Stimulated activated CD8-positive, alpha-beta memory T cell treated with anti-CD3 and anti-CD28 coated beads, Interleukin-15, amount 100 ng/mL, for 1 hour (primary cell): ENCODE data around the gene SERPINA12.

Experiments
- DNase-seq: peaks from one replicate; pipeline ENCODE4 v3.0.0-alpha.2; 2020; ENCODE audit warnings: low read depth

The SERPINA12 gene, protein sequence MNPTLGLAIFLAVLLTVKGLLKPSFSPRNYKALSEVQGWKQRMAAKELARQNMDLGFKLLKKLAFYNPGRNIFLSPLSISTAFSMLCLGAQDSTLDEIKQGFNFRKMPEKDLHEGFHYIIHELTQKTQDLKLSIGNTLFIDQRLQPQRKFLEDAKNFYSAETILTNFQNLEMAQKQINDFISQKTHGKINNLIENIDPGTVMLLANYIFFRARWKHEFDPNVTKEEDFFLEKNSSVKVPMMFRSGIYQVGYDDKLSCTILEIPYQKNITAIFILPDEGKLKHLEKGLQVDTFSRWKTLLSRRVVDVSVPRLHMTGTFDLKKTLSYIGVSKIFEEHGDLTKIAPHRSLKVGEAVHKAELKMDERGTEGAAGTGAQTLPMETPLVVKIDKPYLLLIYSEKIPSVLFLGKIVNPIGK

DNA sequence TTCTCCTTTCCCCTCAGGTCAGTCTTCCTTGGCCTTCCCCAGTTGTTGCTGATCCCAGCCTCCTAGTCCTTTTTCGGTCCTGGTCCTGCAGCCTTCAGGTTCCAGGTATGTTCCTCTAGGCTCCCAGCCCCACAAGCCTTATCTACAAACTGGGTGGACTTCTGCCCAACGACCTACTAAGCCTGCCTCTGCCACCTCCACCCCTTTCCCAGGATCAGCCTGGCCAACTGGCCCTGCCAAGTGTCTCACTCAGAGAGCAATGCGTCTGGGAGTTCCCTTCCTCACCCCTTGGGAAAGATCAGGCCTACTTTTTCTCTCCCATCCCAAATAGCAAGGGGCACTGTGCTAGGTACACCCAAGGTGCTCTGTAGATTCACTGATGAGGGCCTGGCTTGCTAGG is at the start of gene SERPINA12:
TSS of gene SERPINA12 (minus strand) at position 114 of the 400 bp plus-strand sequence. CDS start 11,072 bp downstream, outside the sequence.
- DNase-seq, result no peak

GRCh38 chr14:94558842-94559241 is 49.6 kb upstream of the SERPINA12 start:
- no peak for DNase-seq

DNA sequence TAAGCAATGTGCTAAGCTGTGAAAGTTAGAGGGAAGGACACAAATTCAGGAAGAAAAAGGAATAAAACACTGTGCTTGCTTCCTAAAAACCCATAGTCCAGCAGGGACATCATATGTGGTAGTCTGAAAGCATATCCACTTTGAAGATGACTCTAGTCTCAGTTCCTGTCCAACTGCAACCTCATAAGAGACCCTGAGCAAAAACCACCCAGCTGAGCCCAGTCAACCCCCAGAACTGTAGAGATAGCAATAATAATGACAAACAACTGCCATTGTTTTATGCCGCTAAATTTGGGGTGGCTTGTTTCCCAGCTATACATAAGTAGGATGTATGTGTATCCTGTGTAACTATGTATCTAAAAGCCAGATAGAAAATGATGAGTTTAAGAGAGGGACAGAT is 48.1 kb upstream of the SERPINA12 start:
- DNase-seq, result no peak

DNA sequence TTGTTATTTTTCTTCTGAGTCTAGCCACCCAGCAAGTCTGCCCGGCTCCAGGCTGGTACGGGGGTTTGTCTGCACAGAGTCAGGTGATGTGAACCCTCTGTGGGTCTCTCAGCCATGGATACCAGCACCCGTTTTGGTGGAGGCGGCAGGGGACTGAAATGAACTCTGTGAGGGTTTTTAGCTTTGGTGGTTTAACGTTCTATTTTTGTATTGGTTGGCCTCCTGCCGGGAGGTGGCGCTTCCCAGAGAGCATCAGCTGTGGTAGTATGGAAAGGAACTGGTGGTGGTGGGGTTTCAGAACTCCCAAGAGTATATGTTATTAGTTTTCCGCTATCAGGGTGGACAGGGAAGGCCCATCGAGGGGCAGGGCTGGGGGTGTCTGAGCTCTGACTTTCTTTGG is 46.7 kb upstream of the SERPINA12 start:
- DNase-seq, result no peak

DNA sequence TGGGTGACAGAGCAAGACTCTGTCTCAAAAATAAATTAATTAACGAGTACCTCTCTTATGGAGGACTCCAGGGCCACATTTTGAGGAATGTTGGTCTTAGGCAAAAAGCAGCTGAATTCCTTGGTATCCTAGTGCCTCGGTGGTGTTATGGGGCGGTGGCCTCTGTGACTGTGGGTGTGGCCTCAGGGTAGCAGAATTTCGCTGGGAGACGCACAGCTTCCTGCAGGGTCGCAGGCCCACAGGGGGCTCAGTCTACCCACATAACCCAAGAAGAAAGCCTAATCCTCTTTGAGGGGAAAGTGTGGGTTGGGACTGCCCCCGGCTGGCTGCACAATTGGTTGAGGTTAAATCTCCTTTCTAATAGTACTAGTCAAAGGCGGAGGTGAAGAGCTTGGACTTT is 40.8 kb upstream of the SERPINA12 start:
- no peak for DNase-seq

GRCh38 chr14:94548999-94549985 is 40.0 kb upstream of the SERPINA12 start:
- peak; percentile 24 for DNase-seq

GRCh38 chr14:94548131-94548998 is 39.1 kb upstream of the SERPINA12 start:
- DNase-seq, result no peak

DNA sequence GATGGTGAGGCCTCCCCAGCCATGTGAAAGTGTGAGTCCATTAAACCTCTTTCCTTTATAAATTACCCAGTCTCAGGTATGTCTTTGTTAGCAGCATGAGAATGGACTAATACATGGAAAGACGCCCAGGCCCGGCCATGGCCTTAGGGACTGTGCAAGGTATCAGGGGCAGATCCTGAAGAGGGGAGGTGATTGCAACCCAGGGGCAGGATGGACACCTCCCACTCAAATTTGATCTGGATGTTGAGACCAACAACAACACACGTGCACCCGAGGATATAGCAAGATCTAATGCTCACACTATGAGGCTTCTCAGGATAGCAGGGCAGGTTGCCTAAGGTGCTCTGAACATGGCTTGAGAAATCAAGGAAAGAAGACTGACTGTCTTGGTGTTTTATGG is 38.5 kb upstream of the SERPINA12 start:
- DNase-seq, result no peak

- no peak for DNase-seq
These were observed 37.9 kb upstream of the SERPINA12 start for GRCh38 chr14:94547151-94547680.

- no peak for DNase-seq
These were observed 36.0 kb upstream of the SERPINA12 start for GRCh38 chr14:94545131-94545841.

DNA sequence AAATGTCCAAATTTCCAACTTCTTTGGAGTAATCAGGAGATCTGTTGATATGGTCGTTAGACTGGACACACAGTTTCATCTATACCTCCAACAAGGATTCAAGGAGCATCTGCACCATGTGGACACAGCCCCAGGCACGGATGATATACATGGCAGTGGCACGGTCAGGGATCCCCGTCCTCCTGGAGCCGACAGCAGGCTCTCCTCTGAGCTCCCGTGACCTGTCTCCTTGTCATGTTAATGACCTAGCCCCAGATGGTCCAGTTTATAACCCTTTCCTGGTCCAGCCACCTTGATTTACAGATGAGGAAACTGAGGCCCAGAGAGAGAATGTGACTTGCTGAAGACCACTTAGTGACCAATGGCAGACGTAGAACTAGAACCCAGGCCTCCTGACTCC is 35.5 kb upstream of the SERPINA12 start:
- DNase-seq, result no peak

DNA sequence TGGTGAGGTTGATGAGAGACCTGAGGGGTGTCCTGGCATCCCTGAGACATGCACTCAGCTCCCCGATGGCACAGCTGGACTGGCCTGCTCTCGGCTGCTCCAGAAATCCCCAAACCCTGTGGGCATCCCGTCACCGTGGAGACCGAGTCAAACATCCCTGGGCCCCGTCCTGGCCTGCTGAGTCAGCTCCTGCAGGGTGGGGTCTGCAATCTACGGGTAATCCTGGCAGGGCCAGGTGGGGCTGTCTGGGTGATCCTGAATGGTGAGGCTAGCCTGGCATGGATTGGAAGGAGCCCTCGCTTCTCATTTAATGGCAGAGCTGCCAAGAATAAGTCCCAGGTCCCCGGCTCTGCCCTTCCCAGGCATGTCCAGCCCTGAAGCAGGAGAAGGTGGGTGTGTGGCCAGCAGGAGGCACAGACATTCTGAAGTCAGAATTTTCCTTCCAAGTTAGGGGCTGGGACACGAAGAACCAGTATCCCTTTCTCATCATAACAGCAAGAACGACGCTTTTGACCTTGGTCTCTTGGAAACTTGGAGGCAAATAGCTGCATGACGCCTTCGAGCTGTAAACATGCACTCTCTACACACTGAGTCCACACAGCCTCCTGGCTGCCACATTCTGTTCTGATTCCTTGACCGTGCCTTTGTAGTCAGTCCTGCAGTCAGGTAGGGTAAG is 34.3 kb upstream of the SERPINA12 start:
- no peak for DNase-seq

DNA sequence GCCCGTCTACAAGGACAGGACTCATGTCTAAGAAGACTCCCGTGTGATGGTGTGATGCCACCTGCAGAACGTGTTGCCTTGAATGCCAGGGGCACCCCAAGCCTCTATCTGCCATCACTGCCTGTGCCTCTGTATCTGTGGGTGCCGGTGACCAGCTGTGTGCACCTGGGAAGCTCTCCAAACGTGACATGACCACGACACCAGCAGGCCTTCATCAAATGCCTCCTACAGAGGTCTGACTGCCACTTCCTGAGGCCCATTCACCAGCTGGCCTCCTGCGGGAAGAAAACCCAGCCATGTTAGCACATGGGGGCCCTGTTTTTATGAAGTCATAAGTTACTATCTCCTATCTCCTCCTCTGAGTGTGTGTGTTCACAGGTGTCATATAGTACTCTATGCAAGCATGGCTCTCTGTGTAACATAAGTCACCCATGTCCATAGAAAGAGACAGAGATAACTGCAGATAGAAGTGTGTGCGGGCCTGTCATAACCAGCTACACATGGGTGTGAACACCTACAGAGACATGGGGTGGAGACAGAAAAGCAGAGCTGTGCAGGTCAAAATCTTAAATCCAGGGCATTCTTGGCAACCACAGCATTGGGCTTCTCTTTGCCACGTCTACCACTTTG is 33.7 kb upstream of the SERPINA12 start:
- DNase-seq, result no peak

DNA sequence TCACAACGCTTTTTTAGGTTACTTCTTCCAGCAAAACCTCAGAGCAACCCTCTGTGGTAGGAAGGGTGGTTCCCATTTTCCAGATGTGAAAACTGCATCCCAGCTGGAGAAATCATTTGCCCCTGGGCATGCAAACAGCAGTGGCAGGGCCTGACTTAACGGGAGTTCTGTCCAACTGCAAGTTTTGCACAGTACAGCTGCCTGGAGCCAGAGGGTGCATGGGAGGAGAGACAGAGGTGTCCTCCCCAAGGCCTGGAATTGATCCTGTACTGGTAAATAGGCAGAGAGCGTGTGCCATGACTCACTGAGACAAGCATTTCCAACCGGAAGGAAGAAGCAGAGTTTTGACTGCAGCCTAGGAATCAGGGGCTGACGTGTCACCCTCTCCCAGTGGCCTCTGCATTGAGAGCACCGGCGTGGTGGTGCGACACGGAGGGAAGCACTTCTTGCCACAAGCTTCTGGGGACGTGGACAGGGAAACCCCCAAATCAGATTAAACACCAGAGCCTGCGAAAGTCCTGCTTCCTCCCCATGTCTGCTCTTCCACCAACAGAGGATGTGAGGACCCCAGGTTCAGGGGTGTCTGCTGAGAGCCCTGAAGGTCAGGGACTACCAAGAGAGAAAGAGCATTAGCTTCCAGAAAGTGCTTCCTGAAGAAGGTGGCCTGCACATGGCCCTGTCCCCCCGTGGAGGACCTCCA is 33.0 kb upstream of the SERPINA12 start:
- no peak for DNase-seq

- DNase-seq, result no peak
These were observed 32.1 kb upstream of the SERPINA12 start for GRCh38 chr14:94541234-94541975.

DNA sequence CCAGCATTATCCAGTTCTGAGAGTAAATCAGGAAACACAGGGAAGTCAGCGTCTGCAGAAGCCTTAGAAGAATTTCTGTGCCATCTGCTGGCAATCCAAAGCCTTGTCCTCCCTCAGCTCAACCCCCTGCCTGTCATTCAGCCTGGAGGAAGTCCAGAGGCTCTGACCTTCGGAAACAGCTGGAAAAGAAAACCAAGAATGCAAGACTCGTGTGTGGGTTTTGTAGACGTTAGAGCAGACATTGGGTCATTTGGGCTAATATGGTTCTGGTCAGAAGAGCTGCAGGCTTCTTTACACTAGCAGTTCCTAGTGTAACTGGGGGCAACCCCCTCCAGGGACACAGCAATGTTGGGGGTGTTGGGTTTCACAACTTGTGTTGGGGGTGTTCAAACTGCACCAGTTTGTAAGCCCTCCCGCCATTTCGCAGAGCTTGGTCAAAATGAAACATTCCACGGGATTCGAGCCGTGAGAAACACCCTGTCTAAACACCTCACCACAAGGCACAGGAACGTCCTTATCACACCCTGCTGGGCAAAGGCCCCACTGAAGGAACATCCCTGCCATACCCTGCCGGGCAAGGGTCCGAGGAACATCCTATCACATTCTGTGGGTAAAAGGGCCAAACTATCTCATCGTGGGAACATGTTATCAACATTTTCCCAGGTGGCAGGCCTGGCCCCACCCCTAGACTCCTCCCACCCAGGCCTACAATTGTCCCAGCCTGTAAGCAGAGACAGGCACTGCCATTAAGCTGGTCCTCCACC is 30.9 kb upstream of the SERPINA12 start:
- no peak for DNase-seq

DNA sequence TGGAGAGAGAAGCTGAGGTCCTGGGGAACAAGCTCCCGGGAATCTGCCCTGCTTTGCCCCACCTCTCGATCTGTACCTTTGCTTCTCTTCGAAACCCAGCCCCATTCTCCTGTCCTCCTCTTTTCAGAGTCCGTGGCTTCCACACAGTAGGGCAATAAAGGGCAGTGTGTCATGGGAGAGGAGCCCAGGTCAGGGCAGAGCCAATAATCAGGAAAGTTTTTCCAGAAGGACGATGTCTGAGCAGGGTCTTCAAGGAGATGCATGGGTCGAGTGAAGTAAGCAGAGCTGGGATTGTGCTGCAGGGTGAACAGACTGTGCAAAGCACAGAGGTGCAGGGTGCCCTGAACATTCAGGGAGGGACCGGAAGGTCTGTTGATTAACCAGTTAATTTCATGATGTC is 29.9 kb upstream of the SERPINA12 start:
- DNase-seq, result no peak
